ENCODE results near the gene MAST4. TPM values are rescaled to one million over a fixed set of nuclear protein-coding genes. Genes with fewer than 3 reads are reported as not detected.

Gene MAST4
- total RNA-seq, 1 donor from 2014 or later: 11.3 TPM

DNA sequence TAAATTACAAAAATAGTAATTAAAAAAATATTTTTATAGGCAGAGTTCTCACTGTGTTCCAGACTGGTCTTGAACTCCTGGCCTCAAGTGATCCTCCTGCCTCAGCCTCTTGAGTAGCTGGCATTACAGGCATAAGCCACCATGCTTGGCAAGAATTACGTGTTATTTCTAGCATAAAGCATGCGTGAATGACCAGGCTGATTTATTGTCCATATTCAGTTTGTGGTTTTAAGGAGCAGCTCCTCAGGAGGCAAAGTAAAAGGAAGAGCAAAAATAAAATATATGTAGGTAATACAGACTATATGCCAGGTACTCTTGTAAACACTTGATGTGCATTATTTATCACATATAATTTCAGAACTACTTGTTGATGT lies 607.5 kb downstream of the MAST4 start:
- no peak overlapping the region for H3K27ac Mint-ChIP-seq (ENCODE audit: unreplicated experiment)
- H3K4me1 Mint-ChIP-seq (ENCODE audit: low read depth): no peaks in the 10 kb centered on the region
- H3K27me3 Mint-ChIP-seq (ENCODE audit: low read depth): no peaks in the 10 kb centered on the region
- TF ChIP-seq, protein P1, sequence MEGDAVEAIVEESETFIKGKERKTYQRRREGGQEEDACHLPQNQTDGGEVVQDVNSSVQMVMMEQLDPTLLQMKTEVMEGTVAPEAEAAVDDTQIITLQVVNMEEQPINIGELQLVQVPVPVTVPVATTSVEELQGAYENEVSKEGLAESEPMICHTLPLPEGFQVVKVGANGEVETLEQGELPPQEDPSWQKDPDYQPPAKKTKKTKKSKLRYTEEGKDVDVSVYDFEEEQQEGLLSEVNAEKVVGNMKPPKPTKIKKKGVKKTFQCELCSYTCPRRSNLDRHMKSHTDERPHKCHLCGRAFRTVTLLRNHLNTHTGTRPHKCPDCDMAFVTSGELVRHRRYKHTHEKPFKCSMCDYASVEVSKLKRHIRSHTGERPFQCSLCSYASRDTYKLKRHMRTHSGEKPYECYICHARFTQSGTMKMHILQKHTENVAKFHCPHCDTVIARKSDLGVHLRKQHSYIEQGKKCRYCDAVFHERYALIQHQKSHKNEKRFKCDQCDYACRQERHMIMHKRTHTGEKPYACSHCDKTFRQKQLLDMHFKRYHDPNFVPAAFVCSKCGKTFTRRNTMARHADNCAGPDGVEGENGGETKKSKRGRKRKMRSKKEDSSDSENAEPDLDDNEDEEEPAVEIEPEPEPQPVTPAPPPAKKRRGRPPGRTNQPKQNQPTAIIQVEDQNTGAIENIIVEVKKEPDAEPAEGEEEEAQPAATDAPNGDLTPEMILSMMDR (IDR thresholded peaks at IDR 0.05): no peak
- peaks cover 6% of the 10 kb centered on the region for H3K9me3 Mint-ChIP-seq (ENCODE audit: low read depth)
- DNase-seq (ENCODE audit: low spot score): no peak
- no peaks in the 10 kb centered on the region for H3K36me3 Mint-ChIP-seq (ENCODE audit: low read depth)
- no peak overlapping the region for H3K4me3 Mint-ChIP-seq (ENCODE audit: unreplicated experiment)

DNA sequence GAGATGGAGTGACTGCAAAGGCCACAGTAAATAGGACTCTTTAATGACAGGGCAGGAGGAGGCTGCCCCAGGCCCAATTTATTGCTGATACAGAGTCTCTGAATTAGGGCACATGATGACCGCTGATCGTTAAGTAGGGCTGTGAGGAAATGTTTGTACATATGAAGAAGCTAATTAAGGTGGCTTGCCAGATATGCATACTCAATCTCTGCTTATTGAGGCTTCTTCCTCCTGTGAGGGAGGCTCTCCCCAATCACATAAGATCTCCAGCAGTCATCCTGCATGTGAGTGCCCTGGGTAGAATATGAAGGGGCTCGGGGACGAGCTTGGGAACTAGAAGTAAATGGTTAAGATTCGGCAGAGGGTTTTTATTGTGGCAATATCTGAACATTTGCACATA lies 608.6 kb downstream of the MAST4 start:
- TF ChIP-seq, protein P1 (IDR thresholded peaks at IDR 0.05): no peak
- no peak overlapping the region for H3K4me3 Mint-ChIP-seq (ENCODE audit: unreplicated experiment)
- H3K36me3 Mint-ChIP-seq (ENCODE audit: low read depth): no peaks in the 10 kb centered on the region
- H3K27ac Mint-ChIP-seq (ENCODE audit: unreplicated experiment): no peak overlapping the region
- no peak for DNase-seq (ENCODE audit: low spot score)
- peaks cover 6% of the 10 kb centered on the region for H3K9me3 Mint-ChIP-seq (ENCODE audit: low read depth)
- H3K4me1 Mint-ChIP-seq (ENCODE audit: low read depth): no peaks in the 10 kb centered on the region
- no peaks in the 10 kb centered on the region for H3K27me3 Mint-ChIP-seq (ENCODE audit: low read depth)

DNA sequence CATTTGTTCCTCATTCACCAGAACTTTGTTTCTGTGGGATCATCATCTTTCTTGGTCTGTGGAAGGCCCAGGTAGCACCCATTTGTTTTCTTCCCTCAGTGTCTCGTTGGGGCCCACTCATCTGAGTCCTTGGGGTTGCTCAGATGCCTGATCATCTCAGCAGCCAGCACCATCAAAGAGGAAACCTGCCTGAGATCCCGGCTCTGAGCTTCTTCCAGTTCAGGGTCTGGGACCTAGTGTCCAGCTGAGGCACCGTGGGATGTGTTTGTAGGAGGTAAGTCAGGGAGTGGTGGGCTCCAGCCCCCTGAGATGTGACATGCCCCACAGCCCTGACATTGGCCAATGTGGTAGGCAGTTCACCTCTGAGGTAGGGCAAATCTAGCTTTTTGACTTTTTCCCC lies 609.8 kb downstream of the MAST4 start:
- no peak overlapping the region for H3K4me3 Mint-ChIP-seq (ENCODE audit: unreplicated experiment)

DNA sequence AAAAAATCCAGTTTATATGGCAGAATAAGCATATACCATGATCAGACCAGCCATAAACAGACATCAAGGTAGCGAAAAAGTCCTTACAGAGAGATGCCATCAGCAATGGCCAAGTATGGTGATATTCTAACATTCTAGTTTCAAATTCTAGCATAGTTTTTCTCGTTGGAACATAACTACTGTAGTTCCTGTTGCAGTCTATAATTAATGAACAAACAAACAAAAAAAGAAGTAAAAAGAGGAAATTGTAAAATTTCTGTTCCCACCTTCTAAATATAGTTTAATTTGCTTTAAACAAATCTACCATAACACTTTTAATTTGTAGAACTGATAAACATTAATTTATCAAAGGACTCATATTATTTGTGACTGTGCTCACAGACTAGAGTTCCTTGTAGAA lies 610.3 kb downstream of the MAST4 start:
- H3K27ac Mint-ChIP-seq (ENCODE audit: unreplicated experiment): no peak overlapping the region
- no peaks in the 10 kb centered on the region for H3K36me3 Mint-ChIP-seq (ENCODE audit: low read depth)

More for the DNA sequence above, 609.8 kb downstream of the MAST4 start:
- H3K27me3 Mint-ChIP-seq (ENCODE audit: low read depth): no peaks in the 10 kb centered on the region
- no peaks in the 10 kb centered on the region for H3K36me3 Mint-ChIP-seq (ENCODE audit: low read depth)
- H3K9me3 Mint-ChIP-seq (ENCODE audit: low read depth): peaks cover 4% of the 10 kb centered on the region
- TF ChIP-seq, protein P1 (IDR thresholded peaks at IDR 0.05): no peak
- H3K27ac Mint-ChIP-seq (ENCODE audit: unreplicated experiment): no peak overlapping the region
- no peak for DNase-seq (ENCODE audit: low spot score)
- no peaks in the 10 kb centered on the region for H3K4me1 Mint-ChIP-seq (ENCODE audit: low read depth)

DNA sequence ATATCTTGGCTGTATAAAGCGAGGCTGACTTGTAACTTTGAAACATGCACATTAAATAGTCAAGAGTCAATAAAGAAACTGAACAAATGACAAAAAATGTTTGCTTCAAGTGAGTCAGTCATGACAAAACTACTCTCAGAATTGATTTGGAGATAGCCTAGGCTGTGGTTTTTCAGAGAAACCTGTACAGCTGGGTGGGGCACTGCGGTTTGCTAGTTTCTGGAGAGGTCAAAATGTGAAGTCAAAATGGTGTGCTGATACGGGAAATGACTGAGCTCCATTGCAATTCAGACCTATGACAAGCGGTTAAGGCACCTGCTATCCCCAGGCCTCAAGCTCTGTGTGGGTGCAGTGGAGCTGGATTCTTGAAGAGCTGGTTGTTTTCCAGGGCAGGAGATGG lies 610.7 kb downstream of the MAST4 start:
- H3K36me3 Mint-ChIP-seq (ENCODE audit: low read depth): no peaks in the 10 kb centered on the region
- no peaks in the 10 kb centered on the region for H3K9me3 Mint-ChIP-seq (ENCODE audit: low read depth)
- no peaks in the 10 kb centered on the region for H3K27me3 Mint-ChIP-seq (ENCODE audit: low read depth)
- H3K4me3 Mint-ChIP-seq (ENCODE audit: unreplicated experiment): no peak overlapping the region
- H3K27ac Mint-ChIP-seq (ENCODE audit: unreplicated experiment): no peak overlapping the region
- TF ChIP-seq, protein P1 (IDR thresholded peaks at IDR 0.05): no peak
- no peak for DNase-seq (ENCODE audit: low spot score)
- peaks cover 2% of the 10 kb centered on the region for H3K4me1 Mint-ChIP-seq (ENCODE audit: low read depth)

More for the DNA sequence above, 610.3 kb downstream of the MAST4 start:
- TF ChIP-seq, protein P1 (IDR thresholded peaks at IDR 0.05): no peak
- H3K9me3 Mint-ChIP-seq (ENCODE audit: low read depth): no peaks in the 10 kb centered on the region
- no peak overlapping the region for H3K4me3 Mint-ChIP-seq (ENCODE audit: unreplicated experiment)
- no peaks in the 10 kb centered on the region for H3K4me1 Mint-ChIP-seq (ENCODE audit: low read depth)
- H3K27me3 Mint-ChIP-seq (ENCODE audit: low read depth): no peaks in the 10 kb centered on the region
- no peak for DNase-seq (ENCODE audit: low spot score)
